PFSK-1 (cell line): ENCODE results near the gene CWC27.

ENCODE experiments used
- FOXP2 ChIP-seq: optimal IDR thresholded peaks from 2 replicates; pipeline ENCODE3; 2011; ENCODE audit warnings: borderline replicate concordance, control low read depth, inconsistent platforms; ENCODE audit not compliant: insufficient read depth; ENCODE audit errors: extremely low read length, extremely low read depth
- POLR2AphosphoS5 ChIP-seq: IDR thresholded peaks from 2 replicates; pipeline ENCODE4 v1.6.1; 2012; ENCODE audit warnings: low read depth, mild to moderate bottlenecking, control low read depth, low read length, moderate library complexity
- SIN3A ChIP-seq: IDR thresholded peaks from 2 replicates; pipeline ENCODE4 v1.6.1; 2012; ENCODE audit warnings: mild to moderate bottlenecking, low read length, moderate library complexity, borderline replicate concordance; ENCODE audit not compliant: insufficient read depth
- TAF1 ChIP-seq: IDR thresholded peaks from 2 replicates; pipeline ENCODE4 v1.6.1; 2012; ENCODE audit warnings: low read length, control low read depth, borderline replicate concordance; ENCODE audit not compliant: insufficient read depth
- TF ChIP-seq, protein P1 (sequence below), 2 experiments: IDR thresholded peaks; 2 replicates each; pipeline versions ENCODE4 v1.6.1 to v1.8.0; 2011 to 2012; ENCODE audit warnings: low read depth in 2 of 2, low read length in 2 of 2, control low read depth in 1 of 2, inconsistent platforms in 1 of 2, mild to moderate bottlenecking in 1 of 2, moderate library complexity in 1 of 2; ENCODE audit not compliant: insufficient read depth in 1 of 2

The CWC27 gene

DNA sequence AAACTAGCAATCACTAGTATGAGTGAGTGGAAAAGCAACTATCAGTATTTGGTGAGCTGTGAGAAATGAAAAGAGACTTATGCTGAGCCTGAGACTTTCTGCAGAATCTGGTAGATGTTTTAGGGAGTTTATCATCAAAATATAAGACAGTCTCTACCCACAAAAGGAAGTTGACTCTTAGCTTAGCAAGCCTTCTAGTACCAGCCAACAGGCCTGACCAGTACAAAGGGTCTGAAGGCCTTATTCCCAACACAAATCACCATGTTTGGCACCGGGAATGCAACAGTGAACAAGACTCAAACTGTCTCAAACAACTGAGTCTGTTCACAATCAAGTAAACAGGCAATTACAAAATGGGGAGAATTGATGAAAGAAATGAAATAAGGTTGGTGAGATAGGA, 244.4 kb downstream of the CWC27 start:
- TF ChIP-seq POLR2AphosphoS5 (no peak), TAF1 (no peak), FOXP2 (no peak), SIN3A (no peak)
- TF ChIP-seq, protein P1, sequence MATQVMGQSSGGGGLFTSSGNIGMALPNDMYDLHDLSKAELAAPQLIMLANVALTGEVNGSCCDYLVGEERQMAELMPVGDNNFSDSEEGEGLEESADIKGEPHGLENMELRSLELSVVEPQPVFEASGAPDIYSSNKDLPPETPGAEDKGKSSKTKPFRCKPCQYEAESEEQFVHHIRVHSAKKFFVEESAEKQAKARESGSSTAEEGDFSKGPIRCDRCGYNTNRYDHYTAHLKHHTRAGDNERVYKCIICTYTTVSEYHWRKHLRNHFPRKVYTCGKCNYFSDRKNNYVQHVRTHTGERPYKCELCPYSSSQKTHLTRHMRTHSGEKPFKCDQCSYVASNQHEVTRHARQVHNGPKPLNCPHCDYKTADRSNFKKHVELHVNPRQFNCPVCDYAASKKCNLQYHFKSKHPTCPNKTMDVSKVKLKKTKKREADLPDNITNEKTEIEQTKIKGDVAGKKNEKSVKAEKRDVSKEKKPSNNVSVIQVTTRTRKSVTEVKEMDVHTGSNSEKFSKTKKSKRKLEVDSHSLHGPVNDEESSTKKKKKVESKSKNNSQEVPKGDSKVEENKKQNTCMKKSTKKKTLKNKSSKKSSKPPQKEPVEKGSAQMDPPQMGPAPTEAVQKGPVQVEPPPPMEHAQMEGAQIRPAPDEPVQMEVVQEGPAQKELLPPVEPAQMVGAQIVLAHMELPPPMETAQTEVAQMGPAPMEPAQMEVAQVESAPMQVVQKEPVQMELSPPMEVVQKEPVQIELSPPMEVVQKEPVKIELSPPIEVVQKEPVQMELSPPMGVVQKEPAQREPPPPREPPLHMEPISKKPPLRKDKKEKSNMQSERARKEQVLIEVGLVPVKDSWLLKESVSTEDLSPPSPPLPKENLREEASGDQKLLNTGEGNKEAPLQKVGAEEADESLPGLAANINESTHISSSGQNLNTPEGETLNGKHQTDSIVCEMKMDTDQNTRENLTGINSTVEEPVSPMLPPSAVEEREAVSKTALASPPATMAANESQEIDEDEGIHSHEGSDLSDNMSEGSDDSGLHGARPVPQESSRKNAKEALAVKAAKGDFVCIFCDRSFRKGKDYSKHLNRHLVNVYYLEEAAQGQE (IDR thresholded peaks at IDR 0.05; ENCODE audit: insufficient read depth in 1 of 2, low read depth in 2 of 2, low read length in 2 of 2) = no peak

DNA sequence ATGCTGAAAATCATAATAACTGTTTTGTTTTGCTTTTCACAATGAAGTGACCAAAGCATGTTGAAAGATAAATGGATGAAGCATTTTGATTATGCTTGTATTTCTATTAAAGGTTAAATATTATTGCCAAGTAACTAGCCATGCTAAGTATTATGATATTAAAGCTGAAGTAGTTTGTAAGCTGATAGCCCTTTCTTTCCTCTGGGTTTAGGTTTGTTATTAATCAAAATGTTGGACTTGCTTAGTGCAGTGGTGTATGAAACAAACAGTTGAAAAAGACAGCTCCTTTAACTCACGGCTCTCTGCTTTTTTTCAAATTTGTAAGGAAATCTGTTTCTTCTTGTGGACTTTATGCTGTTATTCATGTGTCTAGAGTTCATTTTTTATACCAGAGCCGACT, 246.0 kb downstream of the CWC27 start:
- TF ChIP-seq TAF1 (no peak), SIN3A (no peak), FOXP2 (no peak), POLR2AphosphoS5 (no peak)
- TF ChIP-seq, protein P1 (IDR thresholded peaks at IDR 0.05; ENCODE audit: insufficient read depth in 1 of 2, low read depth in 2 of 2, low read length in 2 of 2) = no peak

DNA sequence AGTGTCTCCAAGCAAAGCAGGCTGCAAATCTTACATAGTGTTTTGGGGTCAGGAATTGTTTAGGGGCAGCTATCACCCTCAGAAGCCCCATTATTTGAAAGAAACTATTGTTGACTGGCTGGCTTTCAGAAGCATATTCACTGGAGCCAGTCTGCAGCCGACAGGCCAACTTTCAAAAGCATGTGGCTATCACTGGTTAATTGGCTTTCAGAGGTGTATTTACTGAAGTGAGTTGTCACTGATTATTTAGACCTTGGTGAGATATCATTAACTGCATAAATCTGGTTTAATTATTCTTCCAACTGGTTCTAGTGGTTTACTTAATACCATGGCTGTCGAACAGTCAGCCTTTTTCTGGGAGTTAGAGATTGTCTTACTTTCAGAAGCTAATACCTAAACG, 247.0 kb downstream of the CWC27 start:
- TF ChIP-seq POLR2AphosphoS5 = no peak
- TF ChIP-seq FOXP2 = no peak
- TF ChIP-seq SIN3A = no peak
- TF ChIP-seq, protein P1 (IDR thresholded peaks at IDR 0.05; ENCODE audit: insufficient read depth in 1 of 2, low read depth in 2 of 2, low read length in 2 of 2) = no peak
- no peak for TF ChIP-seq TAF1

- TF ChIP-seq SIN3A (no peak), POLR2AphosphoS5 (no peak), FOXP2 (no peak), TAF1 (no peak)
- TF ChIP-seq, protein P1 (IDR thresholded peaks at IDR 0.05; ENCODE audit: insufficient read depth in 1 of 2, low read depth in 2 of 2, low read length in 2 of 2) = no peak
Observed at GRCh38 chr5:65017636-65018035, 248.9 kb downstream of the CWC27 start.

- TF ChIP-seq FOXP2 (no peak), POLR2AphosphoS5 (no peak), SIN3A (no peak), TAF1 (no peak)
- TF ChIP-seq, protein P1 (IDR thresholded peaks at IDR 0.05; ENCODE audit: insufficient read depth in 1 of 2, low read depth in 2 of 2, low read length in 2 of 2) = no peak
Observed at GRCh38 chr5:65018763-65019162, 250.0 kb downstream of the CWC27 start.
